SKM-1 (cell line): Measurements from ENCODE around the gene RAMAC.
"Not testable (repeated sequence)": the region's sequence is repeated elsewhere in the genome, so short reads cannot be mapped to it uniquely, and the experiment has no call there.

Source experiments
- DNase-seq: peaks from one replicate; lab custom pipeline; 2025; ENCODE audit not compliant: unreplicated experiment; lab: John Stamatoyannopoulos, UW

RAMAC gene

DNA sequence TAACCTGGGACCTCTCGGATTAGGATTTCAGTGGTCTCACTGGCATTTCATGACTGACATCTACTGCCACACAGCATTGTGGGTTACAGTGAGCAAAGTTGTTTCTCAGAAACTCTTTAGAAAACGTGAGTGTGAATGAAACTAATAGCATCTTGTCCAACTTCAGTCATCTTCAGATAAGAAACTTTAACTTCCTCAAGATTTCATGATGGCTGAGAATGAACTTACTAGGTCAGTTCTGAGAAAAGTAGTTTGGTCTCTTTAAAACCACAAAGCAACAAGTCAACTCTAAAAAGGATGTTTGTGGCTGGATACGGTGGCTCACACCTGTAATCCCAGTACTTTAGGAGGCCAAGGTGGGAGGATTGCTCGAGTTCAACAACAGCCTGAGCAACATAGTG lies 19.3 kb upstream of the RAMAC start:
- DNase-seq = no peak

DNA sequence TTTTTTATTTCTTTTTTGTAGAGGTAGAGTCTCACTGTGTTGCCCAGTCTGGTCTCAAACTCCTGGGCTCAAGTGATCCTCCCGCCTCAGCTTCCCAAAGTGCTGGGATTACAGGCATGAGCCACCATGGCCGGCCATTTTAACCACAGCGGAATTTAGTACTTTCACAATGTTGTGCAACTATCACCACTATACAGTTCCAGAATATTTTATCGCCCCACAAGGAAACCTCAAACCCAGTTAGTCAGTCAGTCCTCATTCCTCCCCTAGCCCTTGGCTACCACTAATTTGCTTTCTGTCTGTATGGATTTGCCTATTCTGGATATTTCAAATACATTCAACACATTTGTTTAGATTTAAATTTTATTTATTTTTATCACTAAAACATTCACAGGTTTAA lies 17.9 kb upstream of the RAMAC start:
- no peak for DNase-seq

DNA sequence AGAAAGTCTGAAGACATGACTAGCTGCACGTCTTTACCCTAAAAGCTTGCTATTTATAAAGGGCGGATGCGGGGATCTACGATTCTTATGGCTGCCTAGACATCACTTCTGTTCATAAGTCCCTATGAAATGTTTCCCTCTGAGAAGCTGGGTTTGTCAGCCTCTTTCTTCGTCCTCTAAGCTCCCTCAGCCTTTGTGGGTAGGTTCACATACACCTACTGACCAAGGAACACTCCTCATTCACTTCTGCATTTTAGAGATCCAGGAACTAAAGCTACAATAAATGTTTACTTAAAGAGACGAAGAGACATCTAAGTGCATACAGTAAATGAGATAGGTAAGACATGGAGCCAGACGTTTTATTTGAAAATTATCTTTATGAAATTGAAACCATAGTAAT lies 16.7 kb upstream of the RAMAC start:
- no peak for DNase-seq

DNA sequence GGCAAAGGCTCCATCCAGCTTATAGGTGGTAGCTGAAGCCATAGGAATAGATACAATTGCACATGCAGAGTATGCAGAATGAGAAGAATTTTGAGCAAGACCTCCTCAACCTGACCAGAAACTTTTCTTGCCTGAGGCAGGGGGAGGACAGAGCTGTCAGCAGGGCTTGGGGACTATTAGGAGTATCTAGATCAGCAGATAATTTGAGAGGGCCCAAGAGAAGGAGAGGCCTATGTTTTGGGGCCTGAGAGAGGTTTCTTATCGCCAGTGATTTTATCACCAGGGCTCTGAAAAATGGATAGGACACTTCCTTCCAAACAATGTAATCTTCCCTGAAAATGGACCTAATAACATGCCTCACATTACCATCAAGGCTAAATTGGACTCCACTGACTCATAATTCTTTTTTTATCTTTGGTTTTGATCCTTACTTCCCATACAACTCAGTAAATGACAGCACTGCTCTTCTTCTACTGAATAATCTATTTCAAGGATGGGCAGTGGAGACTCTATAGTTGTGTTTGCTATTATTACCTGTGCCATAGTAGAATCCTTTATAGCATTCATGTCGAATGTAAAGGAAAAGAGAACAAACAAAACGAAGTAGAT lies 15.8 kb upstream of the RAMAC start:
- no peak for DNase-seq

DNA sequence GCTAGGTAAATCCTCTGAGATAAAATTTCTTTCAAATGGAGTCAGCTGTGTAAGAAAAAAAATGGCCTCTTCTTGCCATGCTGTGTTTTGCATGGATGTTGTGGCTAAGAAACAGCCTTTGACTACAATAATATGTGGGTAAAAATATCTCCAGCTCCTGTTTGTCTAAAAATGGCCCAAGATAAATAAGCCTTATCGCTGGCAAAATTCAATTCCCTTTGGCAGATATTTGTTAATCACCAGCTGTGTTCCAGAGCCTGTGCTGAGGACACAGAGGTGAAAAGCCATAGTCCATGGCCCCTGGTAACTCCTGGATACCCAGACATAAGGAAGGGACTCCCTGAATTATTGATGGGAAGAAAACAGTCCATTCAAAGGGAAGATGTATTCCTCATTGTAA lies 15.3 kb upstream of the RAMAC start:
- no peak for DNase-seq

DNA sequence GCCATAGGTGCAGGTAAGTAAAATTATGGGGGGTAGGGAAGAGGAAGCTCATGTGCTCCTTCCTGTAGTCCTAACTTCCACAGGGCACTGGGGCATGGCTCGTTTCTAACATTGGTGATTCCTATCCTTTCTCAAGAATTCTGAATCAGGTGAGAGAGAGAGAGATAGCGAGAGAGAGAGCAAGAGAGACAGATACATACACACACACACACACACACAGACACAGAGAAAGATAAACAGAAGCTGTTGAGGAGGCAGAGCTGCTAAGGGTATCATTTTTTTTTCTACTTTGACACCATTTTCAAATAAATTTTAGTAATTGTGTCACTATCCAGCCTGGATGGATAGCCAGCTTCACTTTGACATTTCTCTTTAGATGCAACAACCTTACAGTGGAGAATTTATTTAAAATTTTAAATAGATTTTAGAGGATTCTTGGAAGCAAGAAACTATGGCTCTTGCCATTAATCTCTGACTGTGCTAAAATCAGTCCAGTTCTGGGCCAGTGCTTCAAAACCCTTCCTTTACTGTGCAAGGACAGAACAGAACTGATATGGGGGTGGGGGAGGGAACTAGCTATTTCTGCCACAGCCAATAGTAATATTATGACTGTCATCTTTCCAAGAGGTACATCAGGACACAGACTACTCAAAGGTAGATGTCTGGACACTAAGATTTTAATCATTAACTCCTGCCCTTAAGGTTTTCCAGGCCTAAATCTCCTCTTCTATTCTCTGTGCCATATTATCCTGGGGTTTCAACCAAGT lies 14.6 kb upstream of the RAMAC start:
- DNase-seq = no peak

DNA sequence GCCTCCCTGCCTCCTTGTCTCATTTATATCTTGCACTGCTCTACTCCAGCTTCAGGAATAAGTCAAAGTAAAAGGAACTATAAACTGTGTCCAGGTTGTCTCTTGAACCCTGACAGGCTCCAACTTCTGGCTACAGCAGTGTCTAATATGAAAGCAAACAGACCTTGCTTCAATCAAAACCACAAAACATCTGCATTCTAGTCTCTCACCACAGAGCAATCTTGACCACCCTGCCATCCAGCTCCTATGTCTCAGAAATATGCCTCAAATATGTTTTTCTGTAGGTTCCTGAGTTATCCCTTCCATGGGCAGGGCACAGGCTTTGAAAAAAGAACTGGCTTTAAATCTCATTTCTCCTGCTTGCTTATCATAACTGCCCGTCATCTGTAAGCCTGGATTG lies 13.0 kb upstream of the RAMAC start:
- no peak for DNase-seq

DNA sequence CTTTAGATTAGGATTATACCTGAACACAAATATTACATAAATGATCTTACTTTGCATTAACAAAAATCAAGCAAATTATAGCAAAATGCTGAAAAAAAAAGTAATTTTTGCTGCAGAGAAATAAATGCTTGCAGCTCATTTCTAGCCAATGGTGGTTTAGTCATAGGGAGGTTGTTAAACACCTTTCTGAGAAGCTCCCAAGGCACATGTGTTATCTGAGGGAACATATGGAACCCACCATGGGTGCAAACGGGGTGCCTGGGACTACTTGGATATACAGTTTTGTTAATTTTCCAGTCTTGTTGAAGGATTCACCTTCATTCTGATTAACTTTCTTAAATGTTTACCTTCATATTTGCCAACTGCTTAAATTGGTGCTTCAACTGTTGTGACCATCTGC lies 8.9 kb upstream of the RAMAC start:
- DNase-seq = no peak

DNA sequence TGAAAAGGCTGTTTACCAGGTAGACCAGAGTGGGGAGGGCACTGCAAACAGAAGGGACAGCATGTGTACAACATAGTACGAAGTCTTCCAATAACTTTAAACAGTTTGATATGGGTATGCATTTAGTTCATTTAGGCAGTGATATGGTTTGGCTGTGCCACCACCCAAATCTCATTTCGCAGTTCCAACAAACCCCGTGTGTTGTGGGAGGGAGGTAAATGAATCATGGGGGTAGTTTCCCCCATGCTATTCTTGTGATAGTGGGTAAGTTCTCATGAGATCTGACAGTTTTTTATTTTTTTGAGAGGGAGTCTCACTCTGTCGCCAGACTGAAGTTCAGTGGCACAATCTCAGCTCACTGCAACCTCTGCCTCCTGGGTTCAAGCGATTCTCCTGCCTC lies 7.6 kb upstream of the RAMAC start:
- no peak for DNase-seq

DNA sequence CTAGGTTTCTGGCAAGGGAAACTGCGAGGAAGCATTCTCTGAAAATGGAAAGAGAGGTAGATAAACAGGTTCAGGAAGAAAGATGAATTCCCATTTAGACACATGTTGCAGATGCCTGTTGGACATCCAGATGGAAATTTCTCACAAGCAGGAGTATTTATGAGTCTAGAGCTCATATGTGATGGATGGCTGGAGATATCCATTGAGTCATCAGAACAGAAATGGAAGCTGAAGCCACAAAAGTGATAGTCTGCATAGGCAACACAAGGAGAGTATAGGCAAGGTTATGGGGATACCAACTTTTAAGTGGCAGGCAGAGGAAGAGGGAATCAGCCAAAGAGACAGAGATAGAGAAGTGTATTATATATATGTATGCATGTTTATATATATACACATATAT lies 6.3 kb upstream of the RAMAC start:
- no peak for DNase-seq

DNA sequence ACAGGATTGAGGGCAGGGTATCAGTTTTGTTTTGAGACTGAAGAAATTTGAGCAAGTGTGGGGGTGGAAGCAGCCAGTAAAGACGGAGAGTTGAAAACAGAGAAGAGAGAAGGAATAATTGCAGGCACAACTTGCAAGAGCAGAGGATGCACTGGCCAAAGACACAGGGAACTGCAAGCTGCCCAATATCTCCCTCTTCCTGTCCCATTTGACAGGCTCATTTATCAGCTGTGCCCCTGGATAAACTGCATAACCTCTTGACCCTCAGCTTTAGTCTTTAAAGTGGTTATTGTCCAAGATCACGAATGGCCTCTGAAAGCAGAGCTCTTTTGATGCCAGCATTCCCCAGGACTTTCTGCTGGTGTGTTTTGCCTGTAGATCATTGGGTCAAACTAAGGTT lies 5.0 kb upstream of the RAMAC start:
- DNase-seq = no peak

DNA sequence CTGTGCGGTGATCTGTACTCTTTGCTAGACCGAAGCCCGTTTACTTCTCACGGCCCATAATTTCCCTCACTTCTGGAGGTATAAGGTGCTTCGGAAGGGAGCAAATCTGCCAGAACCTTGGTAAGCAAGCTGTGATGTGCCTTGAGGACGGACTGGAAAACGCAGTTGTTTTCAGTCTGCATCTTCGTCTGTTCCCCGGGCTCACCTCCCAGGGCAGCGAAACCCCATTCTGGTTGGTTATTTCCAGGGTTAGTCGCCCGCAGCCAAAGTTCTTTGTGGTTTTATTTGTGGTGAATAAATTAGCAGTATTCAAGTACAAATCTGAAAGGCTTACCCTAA lies 401 bp downstream of the RAMAC start:
- DNase-seq = no peak

DNA sequence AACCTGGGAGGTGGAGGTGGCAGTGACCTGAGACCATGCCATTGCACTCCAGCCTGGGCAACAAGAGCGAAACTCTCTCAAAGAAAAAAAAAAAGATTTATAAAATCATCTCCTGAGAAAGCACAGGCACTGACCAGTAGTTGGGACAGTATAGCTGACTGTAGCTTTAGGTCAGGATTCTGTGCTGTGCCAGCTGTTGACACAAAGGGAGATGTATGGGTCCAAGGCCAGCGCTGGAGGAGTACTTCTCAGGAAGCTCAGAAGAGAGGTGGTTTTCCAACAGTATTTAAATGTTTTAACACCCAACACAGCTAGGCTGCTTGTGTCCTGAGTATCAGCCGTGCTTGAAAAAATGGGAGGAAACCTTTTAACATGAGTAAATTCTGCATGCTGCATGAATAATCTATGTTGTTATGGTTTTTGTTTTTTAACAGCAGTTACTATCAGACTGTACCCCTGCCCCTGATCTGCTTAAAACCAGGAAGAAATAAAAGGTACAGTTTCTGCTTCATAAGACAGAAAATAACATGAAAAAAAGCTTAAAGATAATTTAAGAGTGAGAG lies 6.5 kb downstream of the RAMAC start:
- no peak for DNase-seq

DNA sequence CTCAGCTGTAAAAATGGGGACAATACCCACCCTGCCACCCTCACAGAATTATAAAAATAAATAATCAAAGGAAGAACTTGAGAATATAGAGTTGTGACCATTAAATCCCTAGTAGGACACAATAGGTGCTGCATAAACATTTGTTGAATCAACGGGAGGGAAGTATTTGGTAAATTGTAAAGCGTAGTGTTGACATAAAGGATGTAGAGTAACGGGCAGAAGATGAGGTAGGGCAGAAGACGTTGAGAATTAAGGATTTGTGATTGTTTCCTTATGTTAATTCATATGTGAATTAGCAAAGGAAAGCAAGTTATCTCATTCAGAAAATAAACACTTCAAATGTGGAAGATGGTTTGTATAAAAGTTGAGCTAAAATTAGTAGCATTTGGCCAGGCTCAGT lies 7.1 kb downstream of the RAMAC start:
- no peak for DNase-seq

DNA sequence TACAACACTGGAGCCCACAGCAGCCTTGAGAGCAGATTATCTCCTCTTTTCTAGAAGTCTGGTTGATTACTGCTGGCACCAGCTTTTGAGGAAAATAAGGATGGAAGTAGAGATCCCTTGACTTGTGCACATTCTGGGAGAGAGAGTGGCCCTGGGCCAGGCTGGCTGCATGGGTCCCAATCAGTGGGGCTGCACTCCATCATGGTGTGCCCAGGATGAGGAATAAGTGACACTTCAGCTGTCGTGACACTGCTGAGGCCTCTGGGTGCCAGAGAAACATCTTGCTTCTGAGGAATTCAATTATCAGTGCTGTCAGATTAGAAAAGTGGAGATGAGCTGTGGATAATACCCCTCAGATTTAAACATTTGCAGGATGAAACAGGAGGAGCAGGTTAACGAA lies 9.1 kb downstream of the RAMAC start:
- DNase-seq = no peak

DNA sequence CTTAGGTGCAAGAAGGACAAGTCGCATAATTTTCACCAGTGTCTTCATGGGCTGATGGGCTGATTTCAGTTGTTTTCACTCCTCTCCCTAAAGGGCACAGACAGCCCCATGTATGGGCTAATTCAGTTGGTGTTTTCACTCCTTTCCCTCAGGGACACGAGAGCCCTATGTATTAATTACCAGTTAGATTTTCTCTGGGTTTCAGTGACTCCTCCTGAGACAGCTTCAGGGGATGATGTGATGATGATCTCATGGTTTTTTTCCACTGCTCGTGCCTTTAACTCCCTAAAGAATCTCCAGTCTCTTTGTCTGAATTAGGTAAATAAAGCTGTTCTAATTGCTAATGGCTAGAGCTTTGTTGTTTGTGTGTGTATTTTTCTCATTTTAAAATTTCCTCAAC lies 9.9 kb downstream of the RAMAC start:
- DNase-seq = no peak

DNA sequence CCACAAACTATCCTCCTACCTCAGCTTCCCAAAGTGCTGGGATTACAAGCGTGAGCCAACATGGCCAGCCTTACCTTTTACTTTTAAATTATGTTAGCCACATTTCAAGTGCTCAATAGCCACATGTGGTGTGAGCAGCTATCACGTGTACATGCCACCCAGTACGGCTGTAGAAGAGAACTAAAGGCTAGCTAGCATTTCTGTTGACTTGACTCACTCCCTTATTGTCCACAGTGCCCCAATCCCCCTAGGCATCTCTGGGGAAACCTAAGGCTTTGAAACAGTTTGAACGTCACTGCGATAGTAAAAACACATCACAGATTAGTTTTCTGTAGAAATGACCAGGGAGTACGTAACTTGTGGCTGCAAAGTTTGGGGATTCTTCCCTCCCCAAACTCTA lies 13.4 kb downstream of the RAMAC start:
- DNase-seq = no peak

DNA sequence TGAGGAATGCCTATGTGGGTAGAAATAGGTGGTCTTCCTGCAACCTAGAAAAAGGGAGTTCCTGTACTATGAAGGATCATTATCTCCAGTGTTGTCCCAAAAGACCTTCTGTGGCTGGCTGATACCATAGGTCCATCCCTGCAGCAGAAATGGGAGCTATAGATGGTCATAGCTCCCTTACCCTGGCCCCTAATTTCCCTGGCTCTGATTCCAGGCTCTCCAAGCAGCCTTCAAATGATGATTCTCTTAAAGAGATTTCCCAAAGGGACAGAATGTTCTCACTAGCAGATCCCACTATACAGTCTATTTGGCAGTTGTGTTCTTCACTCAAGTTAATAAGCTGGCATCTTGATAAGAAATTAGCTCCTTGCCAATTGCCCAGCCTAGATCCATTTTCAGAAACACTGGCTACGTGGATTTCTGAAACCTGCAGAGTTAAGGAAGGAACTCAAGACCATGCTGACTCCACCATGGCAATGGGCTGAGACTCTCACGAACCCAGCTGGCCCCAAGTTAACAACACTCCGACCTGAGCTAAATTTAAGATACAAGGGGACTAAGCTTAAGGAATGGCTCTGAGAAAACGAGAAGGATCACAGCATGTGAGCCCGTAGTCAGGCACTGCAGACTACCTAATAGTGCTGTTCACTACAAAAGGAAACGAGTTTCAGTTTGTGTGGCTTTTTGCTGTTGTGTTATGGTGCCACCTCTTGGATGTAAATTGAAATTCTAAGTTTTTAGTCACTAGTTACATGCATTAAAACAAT lies 14.1 kb downstream of the RAMAC start:
- peak; percentile 9 for DNase-seq

DNA sequence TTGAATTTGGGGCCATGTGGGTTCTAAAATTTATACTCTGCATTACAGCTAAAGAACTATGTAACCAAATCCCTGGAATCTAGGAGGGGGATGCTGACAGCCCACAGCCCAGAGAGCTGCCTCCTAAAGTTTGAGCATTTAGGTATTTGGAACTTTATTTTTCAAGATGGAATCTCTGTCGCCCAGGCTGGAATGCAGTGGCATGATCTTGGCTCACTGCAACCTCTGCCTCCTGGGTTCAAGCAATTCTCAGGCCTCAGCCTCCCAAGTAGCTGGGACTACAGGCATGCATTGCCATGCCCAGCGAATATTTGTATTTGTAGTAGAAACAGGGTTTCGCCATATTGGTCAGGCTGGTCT lies 14.6 kb downstream of the RAMAC start:
- DNase-seq = not testable (repeated sequence)

DNA sequence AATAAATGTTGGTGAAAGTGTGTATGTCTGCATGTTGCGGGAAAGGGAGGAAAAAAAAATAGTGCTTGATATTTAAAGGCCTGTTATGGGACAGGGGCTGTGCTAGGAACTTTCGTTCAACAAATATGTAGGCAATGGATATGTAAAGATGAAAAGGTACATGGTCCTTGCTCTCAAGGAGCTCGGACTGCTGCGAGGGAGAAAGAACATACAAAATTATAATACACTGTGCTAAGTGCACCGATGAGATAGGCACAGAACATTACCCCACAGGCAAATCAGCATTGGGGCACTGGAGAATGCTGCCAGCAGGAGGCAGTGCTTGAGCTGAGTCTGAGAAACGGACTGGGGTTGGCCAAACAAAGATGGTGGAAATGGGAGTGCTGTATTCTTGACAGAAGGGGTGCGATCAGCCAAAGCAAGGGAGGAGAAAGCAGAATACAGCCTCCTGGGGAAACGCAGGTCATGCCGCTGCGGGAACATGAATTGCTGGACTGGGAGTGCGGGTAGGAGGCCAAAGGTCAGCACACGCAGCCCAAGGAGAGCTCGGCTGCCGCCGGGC lies 24.8 kb downstream of the RAMAC start:
- DNase-seq = peak; percentile 59

DNA sequence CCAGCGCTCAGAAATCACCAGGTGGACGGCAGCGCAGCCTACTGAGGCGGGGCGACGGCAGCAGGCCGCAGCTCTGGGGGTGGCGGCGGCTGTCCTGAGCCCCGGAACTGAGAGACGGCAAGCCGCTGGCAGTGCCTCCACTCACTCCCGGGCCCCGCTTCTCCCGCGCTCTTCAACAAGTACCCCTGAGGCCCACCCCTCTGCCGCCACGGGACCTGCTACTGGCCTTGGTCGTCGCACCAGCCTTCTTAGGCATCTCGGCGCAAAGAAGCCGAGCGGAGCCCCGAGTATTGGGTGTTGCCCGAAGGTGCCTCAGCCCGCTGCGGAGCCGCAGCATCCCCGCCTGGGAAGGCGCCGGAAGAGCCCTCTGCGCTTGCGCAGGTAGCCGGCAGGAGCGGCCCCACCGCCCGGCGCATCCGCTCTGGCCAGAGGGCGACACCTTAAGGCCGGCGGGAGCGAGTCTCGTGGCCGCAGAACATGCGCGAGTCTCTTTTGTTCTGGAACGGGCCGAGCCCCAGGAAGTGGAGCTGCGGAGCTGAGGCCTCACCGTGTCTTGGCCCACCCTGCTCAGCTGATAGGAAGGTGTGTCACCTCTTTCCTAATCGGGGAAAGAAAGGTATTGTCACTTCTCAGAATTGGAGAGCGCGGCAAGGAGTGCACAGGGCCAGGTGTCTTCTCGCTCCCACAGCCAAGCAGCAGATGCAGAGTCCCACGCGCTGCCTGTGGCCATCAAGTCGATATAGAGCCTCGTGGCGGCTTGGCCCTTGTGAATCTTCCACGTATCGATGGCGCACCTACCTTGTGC lies 25.5 kb downstream of the RAMAC start, which contains the start of gene C15orf40:
C15orf40 (minus strand) TSS at position 369 of the 805 bp plus-strand sequence; CDS start at position 337, 32 bp downstream.
- DNase-seq = peak; percentile 85
